Activated CD4-positive, alpha-beta T cell treated with anti-CD3 and anti-CD28 coated beads for 1 hour (primary cell): Measurements from ENCODE around the gene COL27A1.
"Not testable (repeated sequence)": the region's sequence is repeated elsewhere in the genome, so short reads cannot be mapped to it uniquely, and the experiment has no call there.

Source experiments
- DNase-seq: peaks from one replicate; pipeline ENCODE4 v3.0.0-alpha.2; 2020

Gene COL27A1

GRCh38 chr9:114185570-114186490 lies 30.5 kb downstream of the COL27A1 start:
- no peak for DNase-seq

- no peak for DNase-seq
These were observed 31.4 kb downstream of the COL27A1 start for GRCh38 chr9:114186605-114187289.

GRCh38 chr9:114187827-114188226 lies 32.5 kb downstream of the COL27A1 start:
- no peak for DNase-seq

DNA sequence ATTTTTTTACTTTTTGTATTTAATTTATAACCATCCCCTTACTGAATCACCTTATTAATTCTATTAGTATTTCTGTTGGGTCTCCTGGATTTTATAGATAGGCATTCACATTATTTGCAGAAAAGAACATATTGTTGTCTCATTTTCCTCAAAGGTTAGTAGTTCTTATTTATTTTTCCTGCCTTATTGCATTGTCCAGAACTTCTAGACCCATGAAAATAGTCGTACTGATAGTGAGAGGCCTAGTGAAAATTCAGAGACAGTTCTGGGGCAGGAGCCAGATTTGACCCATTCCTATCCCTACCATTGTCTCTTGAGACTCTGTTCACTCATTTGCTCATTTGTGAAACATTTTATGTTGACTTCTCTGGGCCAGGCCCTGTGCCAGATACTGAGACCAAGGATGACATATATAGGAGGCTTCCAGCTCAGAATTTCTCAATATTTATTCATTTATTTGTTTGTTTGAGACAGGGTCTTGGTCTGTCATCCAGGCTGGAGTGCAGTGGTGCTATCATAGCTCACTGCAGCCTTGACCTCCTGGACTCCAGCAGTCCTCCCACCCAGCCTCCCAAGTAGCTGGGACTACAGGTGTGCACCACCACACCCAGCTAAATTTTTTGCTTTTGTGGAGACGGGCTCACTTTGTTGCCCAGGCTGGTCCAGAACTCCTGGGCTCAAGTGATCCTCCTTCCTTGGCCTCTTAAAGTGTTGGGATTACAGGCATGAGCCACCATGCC lies 34.7 kb downstream of the COL27A1 start:
- DNase-seq: no peak

DNA sequence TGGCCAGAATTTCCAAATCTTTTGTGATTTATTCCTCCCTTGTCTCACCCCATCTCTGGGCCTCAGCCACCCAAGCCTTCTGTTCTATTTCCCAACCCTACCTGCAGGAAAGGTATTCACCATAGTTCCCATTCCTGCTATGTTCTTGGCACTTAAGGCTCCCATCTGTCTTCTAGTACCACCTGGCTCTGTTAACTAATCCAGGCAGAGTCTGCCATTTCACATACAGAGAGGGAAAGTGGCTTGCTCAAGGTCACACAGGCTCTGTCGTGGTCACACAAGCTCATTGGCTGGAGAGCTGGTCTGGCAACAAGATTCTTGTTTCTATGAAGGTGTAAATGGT lies 35.2 kb downstream of the COL27A1 start:
- no peak for DNase-seq

DNA sequence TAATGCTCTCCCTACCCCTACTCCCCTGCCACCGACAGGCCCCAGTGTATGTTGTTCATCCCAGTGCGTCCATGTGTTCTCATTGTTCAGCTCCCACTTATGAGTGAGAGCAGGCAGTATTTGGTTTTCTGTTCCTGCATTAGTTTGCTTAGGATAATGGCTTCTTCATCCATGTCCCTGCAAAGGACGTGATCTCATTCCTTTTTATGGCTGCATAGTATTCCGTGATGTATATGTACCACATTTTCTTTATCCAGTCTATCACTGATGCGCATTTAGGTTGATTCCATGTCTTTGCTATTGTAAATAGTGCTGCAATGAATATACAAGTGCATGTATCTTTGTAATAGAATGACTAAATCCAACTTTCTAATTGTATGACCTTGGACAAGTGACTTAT lies 36.1 kb downstream of the COL27A1 start:
- DNase-seq: not testable (repeated sequence)

GRCh38 chr9:114192539-114192938 lies 37.2 kb downstream of the COL27A1 start:
- DNase-seq: no peak

DNA sequence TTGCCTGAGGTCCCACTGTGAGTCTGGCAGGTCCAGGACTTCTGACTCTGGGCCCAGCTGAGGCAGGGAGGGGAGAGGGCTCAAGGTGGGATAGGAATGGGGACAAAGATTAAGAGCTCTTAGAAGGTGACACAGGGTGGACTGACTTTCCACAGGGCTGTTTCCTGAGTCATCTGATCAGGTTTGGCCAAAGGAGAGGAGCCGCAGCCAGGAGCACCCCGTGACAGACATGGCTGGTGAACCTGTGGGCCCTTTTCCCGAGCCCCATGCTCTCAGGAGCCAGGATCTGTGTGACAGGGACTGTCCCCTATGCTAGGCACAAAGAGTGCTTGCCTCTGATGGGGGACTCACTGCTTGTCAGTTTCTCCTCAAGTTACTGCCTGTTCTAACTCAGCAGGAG lies 37.8 kb downstream of the COL27A1 start:
- DNase-seq: no peak

DNA sequence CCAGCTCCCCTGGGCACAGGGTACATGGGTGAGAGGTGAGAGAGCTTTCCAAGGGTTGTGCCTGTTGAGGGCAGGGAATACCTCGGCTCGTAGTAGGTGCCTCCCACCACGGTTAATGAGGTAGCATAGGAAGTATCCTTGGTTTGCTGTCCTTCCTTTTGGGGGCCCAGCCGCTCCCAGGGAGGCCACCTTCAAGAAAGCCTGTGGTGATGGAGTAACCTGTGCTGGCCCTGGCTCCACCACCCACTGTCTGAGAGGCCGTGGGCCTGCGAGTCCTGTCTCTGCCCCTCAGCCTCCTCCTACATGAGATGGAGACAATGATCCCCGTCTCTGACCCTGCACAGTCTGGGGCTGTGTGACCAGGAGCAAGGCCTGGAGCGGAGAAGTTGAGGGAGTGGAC lies 40.8 kb downstream of the COL27A1 start:
- DNase-seq: no peak

DNA sequence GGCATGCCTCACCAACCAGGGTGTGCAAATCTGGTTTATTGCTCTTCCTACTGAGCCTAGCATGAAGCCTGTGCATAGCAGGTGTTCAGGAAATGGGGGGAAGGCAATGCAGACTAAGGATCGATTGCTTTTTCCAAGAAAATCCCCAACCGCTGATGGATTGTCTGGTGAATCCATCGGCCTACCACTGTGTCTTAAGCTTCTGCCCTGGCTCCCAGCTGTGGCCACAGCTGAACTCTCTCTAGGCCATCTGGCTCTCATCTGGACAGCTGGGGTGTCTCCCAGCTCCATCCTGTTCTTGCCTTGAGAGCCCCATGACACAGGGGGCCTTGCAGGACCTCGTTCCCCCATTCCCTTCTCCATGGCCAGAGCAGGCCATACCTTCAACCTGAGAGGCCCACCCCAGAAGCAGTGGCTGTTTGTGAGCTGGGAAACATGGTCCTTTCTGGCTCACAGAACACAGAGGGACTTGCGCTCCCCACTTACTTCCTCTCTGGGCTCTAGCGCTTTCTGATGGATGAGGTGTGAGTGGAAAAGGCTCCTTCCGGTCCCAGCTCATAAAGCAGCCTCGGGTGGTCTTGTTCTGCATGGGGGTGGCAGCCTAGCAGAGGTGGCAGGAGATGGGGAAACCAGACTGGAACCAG lies 41.8 kb downstream of the COL27A1 start:
- no peak for DNase-seq

DNA sequence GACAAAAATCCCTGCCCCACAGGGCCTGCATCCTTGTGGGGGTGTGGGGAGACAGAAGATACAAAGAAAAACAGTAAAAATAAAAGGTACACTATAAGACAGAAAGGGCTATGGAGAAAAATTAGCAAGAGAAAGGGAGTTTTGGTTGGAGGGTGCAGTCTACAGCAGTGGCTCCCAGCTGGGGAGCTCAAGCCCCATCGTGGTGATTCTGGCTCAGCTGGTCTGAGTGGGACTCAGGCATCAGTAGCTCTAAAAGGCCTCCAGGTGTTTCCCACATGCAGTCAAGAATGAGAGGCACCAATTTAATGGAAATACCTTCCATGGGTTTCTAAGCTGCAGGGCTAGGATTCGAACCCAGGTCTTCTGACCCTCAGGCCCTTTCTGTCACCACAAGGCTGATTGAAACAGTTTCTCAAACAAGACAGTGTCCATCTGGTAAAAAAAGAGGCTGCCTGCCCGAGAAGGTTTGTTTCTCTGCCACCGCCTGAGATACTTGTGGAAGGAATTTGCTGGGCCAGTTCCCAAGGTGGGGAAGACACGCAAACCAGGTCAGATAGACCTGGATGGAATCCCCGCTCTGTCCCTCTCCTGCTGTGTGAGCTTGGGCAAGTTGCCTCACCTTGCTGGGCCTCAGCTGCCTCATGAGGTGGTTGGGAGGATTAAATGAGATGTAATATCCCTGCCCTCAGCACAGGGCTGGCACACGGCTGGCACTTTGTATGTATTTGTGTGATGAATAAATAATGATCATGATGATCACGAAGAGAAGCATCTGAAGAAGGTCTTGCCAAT lies 43.1 kb downstream of the COL27A1 start:
- no peak for DNase-seq

DNA sequence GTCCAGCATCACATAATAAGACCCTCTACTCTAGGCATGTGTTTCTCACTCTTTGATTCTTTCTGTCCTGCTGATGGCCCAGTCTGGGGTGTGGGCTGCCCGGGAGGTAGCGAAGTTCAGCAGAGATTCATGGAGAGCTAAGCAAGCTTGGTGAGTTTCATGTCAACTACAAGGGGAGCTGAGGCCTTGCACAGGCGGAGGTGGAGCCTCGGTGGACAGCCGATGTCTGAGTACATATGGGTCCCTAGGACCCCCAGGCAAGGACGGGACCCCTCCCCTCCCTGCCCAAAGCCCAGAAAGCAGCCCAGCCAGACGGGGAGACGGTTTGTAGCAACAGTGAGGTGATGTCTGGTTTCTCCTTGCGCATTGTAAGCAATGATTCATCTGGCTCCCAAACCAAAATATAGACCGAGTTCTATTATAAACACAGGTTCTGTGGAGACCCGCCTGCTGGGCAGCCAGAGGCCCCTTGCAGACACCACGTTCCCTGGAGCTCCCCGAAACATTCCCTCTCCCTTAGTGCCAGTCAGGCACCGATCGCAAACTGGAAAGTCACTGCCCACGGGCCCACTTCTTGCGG lies 45.5 kb downstream of the COL27A1 start:
- DNase-seq: no peak

DNA sequence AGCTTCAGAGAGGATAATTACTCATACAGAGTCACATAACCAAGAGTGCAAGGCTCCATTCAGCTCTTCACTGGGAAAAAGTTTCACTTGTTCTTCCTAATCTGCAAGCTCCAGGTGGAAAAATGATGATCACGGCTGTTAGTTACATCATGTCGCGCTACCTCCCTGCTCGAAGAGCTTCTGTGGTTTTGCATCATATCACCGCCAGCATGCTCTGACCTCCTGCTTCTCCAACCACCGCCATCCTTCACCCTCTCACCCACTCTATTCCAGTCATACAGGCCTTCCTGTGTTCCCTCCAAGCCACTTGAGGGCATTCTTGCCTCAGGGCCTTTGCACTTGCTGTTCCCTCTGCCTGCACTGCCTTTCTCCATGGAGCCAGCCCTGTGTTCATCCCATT lies 47.1 kb downstream of the COL27A1 start:
- no peak for DNase-seq

DNA sequence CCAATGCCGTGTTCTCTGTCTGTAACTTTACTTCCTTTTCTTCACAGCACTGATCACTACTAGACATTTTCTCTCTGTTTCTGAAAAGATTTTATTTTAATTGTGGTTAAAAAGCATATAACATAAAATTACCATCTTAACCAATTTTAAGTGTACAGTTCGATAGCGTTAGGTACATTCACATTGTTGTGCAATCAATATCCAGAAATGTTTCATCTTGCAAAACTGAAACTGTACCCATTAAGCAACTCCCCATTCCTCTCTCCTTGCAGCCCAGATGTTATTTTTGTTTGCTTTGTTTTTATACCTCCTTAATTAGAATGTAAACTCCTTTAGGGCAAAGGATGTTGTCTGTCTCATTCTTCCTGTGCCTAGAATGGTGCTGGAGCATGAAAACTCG lies 47.5 kb downstream of the COL27A1 start:
- no peak for DNase-seq

DNA sequence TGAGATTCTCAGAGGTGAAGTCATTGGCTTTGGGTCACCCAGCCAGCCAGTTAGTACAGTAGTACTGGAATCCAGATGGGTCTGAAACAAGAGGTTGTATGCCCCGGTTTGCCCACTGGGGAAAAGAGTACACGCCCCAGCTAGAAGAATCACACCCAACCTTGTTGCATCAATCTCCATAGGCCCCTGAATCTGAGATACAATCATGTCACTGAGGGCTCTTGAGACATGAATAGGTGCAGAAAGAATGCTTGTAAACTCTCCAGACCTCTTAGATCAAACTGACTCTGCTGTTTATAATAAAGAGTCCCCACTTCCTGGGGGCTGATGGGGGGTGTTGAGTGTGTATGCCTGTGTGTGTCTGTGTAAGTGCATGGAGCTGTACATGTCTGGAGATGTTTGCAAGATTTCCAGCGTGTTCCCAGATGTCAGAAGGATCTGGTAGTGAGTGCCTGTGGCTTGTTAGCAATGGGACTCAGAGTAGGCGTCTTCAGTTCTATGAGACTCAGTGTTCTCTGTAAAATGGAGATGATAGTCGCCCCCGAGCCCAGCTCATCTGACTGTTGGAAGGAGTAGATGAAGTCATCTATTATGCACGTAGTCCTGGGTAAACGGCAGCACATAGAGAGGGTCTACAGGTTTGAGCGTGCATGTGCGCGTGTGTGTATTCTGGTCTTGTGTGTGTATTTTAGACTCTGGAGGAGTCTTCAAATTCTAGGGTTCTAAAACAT lies 48.2 kb downstream of the COL27A1 start:
- no peak for DNase-seq

DNA sequence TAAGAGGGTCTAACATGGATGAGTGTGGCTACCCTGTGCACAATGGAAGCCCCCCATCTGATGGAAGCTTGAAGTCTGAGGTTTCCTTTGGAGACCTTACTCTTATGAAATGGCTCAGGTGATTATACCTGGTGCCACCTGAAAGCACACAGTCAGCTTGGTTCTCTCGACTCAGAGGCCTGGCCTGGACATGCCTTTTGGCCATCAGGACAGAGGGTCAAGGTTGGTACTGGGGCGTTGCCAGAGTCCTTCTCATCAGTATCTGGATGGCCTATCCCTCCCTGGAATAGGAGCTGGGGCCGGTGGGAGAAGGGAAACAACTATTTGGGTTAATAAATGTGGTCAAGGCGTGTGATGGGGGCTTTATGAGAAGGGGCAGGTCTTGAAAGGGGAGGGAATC lies 48.9 kb downstream of the COL27A1 start:
- no peak for DNase-seq

- no peak for DNase-seq
These were observed 50.1 kb downstream of the COL27A1 start for GRCh38 chr9:114205171-114206015.

GRCh38 chr9:114206221-114206789 lies 51.0 kb downstream of the COL27A1 start:
- DNase-seq: no peak

- DNase-seq: no peak
These were observed 51.9 kb downstream of the COL27A1 start for GRCh38 chr9:114207034-114207810.
